ENCODE data around the gene WDR27.

DNA sequence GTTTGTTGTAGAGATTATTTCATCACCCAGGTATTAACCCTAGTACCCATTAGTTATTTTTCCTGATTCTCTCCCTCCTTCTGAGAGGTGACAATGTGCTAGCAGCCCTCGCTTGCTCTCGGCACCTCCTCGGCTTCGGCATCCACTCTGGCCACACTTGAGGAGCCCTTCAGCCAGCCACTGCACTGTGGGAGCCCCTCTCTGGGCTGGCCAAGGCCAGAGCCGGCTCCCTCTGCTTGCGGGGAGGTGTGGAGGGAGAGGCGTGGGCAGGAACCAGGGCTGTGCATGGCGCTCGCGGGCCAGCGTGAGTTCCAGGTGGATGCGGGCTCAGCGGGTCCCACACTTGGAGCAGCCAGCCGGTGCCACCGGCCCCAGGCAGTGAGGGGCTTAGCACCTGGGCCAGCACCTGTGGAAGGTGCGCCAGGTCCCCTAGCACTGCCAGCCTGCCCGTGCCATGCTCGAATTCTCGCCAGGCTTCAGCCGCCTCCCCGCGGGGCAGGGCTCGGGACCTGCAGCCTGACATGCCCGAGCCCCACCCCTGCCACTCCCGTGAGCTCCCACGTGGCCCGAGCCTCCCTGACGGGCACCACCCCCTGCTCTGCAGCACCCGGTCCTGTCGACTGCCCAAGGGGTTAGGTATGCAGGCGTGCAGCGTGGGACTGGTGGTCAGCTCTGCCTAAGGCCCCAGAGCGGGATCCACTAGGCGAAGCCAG, 221.9 kb downstream of the WDR27 start:
- TF ChIP-seq TEAD4 (IDR thresholded peaks at IDR 0.05) = no peak
- no peak for TF ChIP-seq MAX (IDR thresholded peaks at IDR 0.05)
- TF ChIP-seq EP300 (IDR thresholded peaks at IDR 0.05; ENCODE audit: borderline replicate concordance) = no peak
- no peak for TF ChIP-seq YY1 (IDR thresholded peaks at IDR 0.05; ENCODE audit: low read depth)
- no peak for TF ChIP-seq CREB1 (IDR thresholded peaks at IDR 0.05; ENCODE audit: low read depth)
- TF ChIP-seq REST (IDR thresholded peaks at IDR 0.05; ENCODE audit: low read depth) = no peak
- no peak for TF ChIP-seq USF1 (IDR thresholded peaks at IDR 0.05)
- TF ChIP-seq EGR1 (IDR thresholded peaks at IDR 0.05) = no peak
- TF ChIP-seq TAF1 (IDR thresholded peaks at IDR 0.05; ENCODE audit: low read depth) = no peak
- TF ChIP-seq TCF12 (IDR thresholded peaks at IDR 0.05; ENCODE audit: low read depth) = no peak
- no peak for TF ChIP-seq FOXM1 (IDR thresholded peaks at IDR 0.05; ENCODE audit: borderline replicate concordance, low read depth)
